Activated CD4-positive, alpha-beta T cell treated with anti-CD3 and anti-CD28 coated beads, Interleukin-2, amount 50 U/mL, for 16 hours (primary cell): ENCODE measurements around the gene NPBWR2.

Source experiments
- DNase-seq: peaks from one replicate; pipeline ENCODE4 v3.0.0-alpha.2; 2020

NPBWR2 gene

GRCh38 chr20:64116541-64117431 is 9.4 kb upstream of the NPBWR2 start:
- no peak for DNase-seq

DNA sequence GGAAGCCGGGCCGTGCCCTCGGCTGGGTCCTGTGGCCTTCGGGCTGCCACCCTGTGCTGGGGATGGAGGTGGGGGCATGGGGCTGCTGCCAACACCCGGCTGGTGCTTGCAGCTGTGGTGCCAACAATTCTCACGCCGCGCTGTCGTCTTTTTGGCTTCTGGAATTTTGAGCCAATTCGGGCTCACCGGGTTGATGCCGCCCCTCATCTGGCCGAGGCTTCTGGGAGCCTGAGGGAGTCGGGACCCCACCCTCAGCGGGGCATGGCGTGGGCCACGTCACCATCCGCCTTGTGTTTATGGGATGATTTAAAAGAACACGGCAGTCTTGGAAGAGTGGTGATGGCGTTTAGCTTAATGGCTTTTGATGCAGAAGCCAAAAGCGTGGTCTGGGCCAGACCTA is 8.7 kb upstream of the NPBWR2 start:
- DNase-seq: no peak

DNA sequence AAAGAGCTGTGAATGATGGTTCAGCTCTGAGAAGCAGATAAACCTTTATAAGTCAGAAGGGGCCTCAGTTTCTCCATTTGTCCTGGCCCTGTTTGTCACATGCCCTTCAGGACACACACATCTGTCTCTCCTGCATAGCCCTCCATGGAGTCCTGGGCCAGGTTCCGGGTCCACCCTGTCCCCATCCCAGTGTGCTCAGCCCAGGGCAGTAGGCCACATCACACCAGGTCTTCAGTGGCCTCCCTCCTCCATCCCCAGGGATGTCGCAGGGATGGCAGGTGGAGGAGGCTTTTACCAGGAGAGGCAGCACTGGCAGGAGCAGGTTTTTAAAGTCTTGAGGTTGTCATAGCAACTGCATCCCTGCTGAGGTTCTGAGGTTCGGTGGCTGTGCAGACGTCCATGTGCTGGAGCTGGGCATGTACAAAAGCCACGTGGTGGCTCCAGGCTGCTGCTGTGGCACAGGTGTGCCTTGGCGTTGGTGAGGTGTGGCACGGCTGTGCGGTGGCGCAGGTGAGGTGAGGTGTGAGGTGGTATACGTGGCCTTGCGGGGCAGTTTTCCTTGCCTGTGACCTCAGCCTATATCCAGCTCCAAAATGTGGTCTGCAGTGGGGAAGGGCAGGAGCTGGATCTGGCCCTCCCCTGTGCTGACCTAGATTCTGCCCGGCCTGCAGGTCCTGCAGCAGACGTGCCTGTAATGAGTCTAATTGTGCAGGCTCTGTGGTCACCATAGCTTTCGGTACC is 8.0 kb upstream of the NPBWR2 start:
- no peak for DNase-seq

GRCh38 chr20:64114356-64114971 is 7.1 kb upstream of the NPBWR2 start:
- no peak for DNase-seq

DNA sequence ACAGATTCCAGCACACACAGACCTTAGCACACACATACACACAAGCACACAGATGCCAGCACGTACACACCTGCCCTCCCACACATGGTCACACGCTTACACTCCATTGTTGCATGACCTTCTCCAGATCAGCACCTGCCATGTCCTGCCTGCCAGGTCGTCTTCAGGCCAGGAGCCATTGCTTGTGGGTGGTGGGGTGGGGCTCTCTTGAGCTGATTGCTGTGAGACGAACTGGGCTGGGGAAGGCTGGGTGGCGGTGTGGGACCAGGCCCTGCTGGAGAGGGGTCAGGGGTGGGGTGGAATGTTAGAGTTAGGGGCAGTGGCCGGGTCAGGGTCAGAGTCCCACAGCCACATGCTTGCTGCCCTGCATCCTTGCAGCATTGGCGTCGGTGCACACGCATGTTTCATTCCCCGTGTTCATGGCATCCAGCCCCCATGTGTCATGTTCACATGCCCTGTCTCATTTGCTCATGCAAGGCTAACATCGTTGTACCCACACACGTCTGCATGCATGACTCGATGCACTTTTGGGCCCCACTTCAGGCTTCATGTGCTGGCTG is 6.5 kb upstream of the NPBWR2 start:
- DNase-seq: no peak

DNA sequence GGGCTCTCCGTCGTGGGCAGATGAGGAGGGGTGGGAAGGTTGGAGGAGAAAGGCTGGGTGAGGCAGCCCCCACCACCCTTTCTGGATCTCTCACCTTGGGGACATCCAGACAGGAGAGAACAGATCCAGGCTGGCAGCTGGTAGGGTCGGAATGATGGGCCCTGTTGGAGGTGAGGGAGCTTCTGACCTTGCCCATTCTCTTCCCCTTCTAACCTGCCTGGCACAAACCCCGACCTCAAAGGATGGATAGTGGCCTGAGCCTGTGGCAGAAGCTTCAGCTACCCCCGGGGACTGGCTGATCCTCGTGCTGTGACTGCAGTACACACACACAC is 6.0 kb upstream of the NPBWR2 start:
- no peak for DNase-seq

GRCh38 chr20:64112691-64113443 is 5.5 kb upstream of the NPBWR2 start:
- DNase-seq: no peak

DNA sequence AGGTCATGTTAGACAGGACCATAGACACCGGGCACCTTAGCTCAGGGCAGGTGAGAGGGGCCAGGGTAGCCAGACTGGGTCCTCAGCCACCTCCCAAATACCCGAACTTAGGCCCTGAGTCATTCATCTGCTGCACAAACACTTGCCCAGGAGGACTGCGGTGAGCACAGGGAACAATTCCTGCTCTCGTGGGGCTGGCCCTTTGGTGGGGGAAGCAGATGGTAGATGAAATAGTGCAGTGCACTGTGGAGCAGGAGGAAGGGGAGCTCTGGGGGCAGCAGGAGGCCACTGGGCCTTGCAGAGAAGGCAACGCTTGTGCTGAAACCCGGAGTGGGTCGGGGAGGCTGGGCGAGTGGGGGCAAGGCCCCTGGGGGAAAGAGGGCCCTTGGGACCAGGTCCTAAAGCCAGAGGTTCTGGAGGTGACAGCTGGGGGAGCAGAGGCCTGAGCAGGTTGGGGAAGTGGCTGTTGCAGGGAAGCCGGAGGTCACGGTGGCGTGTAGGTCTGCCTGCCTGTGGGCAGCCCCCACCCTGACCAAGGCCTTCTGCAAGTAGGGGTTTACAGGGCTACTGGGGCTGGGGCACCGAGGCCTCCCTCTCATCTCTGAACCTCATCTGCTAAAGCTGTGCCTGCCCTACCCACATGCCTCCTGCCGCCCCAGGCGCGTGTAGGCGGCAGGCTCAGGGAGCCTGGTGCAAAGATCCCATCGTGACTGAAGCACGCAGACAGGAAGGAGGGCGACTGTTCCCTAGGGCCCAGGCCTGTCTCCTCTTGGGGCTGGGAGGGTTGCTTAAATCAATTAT is 4.7 kb upstream of the NPBWR2 start:
- no peak for DNase-seq

DNA sequence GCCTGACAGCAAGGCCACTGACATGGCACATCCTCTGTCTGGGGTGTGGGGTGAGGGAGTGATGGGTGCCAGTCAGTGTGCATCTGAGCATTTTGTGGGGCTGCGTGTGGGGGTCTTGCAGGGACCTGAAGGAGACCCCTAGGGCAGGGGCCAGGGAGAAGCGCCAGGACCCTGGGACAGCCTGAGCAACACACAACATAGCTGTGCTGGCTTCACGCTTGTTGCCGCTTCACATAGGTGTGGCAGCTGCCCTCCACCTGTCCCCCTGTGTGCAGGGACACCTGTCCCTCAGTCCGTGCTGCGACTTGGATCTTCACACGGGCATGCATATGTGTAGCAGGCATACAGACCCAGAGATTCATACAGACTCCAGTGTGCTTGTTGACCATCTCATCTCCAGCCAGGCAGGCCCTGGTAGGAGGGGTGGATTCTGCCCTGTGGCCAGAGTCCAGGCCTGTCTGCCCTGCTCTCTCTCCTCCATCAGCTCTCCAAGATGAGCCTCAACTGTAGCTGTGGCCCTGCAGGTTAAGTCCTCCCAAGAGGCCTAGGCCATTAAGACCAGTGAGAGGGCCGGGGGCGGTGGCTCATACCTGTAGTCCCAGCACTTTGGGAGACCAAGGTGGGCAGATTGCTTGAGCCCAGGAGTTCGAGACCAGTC is 3.2 kb upstream of the NPBWR2 start:
- no peak for DNase-seq

- no peak for DNase-seq
These were observed 2.5 kb upstream of the NPBWR2 start for GRCh38 chr20:64109831-64110391.

DNA sequence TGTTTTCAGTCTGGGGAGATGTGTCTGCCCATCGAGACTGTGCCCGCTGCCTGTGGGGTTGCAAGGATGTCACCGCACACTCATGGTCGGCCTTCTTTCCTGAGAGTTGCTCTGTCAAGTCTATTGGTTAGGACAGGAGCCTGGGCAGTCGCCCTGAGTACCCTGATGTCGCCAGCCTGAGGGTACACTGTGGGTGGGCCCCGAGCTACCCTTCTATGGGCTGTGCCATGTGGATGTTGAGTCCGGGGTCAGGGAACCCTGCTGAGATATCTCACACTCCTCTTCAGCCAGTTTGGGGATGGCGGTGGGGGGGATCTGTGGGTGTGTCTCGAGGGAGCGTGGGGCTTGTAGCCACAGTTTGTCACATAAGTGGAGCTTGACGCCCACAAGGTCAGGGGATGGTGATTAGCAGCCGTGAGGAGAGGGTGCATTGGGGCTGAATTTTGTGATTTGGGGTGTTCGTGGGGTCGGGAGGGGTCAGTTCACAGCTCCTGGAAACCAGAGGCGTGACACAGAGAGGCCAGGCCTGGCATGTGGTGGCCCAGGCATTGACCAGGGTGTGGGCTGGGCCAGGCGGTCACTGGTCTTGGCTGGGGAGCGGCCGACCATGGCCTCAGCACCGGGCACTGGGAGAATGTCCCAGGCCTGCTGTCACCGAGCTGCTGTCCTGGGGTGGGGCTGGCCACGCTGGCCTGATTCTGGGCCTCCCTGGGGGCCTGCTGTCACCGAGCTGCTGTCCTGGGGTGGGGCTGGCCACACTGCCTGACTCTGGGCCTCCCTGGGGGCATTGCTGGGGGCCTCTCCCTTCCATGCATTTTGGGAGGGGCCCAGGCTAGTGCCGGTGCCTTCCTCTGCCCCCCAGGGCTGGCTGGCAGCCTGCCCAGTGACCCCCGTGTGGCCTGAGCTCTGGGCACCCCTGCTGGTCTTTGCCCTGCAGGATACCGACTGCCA is 1.6 kb upstream of the NPBWR2 start:
- no peak for DNase-seq

GRCh38 chr20:64107736-64108457 is 532 bp upstream of the NPBWR2 start:
- DNase-seq: no peak

GRCh38 chr20:64106435-64106961 is 867 bp downstream of the NPBWR2 start:
- DNase-seq: no peak

DNA sequence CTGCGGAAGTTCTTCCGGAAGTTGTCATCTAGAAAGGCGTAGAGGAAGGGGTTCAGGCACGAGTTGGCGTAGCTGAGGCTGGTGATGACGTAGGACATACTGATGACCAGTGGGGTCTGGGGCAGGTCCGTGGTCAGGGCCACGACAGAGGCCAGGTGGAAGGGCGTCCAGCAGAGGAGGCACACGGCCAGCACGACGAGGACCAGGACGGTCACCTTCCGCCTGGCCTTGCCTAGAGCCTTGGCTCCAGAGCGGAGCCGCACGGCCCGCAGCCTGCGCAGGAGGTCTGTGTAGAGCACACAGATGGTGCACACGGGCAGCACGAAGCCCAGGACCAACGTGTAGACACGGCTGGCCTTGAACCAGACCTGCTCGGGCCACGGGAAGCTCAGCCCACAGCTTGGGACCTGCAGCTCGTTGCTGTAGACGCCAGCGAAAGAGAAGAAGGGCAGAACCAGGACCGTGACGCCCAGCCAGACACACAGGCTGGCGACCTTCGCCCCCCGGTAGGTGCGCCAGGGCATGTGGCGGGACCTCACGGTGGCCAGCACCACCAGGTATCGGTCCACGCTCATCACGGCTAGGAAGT is 1.4 kb downstream of the NPBWR2 start:
- no peak for DNase-seq

GRCh38 chr20:64104667-64105451 is 2.5 kb downstream of the NPBWR2 start:
- no peak for DNase-seq

DNA sequence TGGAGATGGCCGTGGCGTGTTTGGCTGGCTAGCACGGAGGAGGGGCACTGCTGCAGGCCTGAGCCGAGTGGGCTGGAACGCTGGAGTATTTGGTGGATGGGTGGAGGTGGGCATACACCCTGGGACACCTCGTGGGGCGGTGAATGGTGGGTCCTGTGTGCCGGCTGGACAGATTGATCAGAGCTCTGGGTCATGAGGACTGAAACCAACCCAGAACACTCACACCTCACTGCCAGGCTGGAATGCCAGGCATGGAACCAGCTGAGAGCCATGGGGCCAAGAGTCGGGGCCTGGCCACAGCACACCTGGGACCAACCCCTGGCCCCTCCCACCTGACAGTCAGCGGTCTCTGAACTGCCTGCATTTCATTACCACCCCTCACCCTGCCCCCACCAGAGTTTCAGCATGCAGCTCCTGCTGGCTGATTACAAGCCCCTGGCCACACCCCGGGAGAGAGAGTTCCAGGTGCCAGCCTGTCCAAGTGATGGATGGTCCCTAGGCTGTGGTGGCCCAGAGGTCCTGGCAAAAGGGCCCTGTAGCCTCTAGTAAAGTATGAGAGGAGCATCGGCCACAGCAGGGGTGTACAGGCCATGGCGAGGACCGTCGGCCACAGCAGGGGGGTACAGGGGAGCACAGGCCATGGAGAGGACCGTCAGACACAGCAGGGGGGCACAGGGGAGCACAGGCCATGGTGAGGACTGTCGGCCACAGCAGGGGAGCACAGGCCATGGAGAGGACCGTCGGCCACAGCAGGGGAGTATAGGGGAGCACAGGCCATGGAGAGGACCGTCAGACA is 3.3 kb downstream of the NPBWR2 start:
- DNase-seq: no peak
